ENCODE measurements around the gene ARID3A.

Gene ARID3A

GRCh38 chr19:916645-917322 is 9.1 kb upstream of the ARID3A start:
- in situ Hi-C loops (cut with HindIII; ENCODE audit: low pct_ligation_motif_present, low sequenced_read_pairs): no loop called here
- Histone ChIP-seq H3K27me3 (replicated peaks) (peaks cover 31% of the 10 kb centered on the region), H3K36me3 (replicated peaks) (no peaks in the 10 kb centered on the region), H3K27ac (no peak overlapping the region), H3K4me3 (ENCODE audit: low read depth, low read length) (no peak overlapping the region)
- no peak for TF ChIP-seq CTCF (IDR thresholded peaks at IDR 0.05; ENCODE audit: low read depth, low read length, missing control alignments)
- no peak for DNase-seq

- in situ Hi-C loops (cut with HindIII; ENCODE audit: low pct_ligation_motif_present, low sequenced_read_pairs): no loop called here
- TF ChIP-seq CTCF (IDR thresholded peaks at IDR 0.05; ENCODE audit: low read depth, low read length, missing control alignments): peak; percentile 43
- Histone ChIP-seq H3K27ac (no peak within 1 kb of the TSS), H3K27me3 (replicated peaks) (peaks cover 31% of the 10 kb centered on the region), H3K4me3 (ENCODE audit: low read depth, low read length) (no peak within 1 kb of the TSS), H3K36me3 (replicated peaks) (no peaks in the 10 kb centered on the region)
- no peak for DNase-seq
These were observed 8.3 kb upstream of the ARID3A start, which contains the start of gene KISS1R for GRCh38 chr19:917323-918151. Gene KISS1R, plus strand, starts transcription at chr19:917333. Its CDS starts 170 bp downstream, at chr19:917503.

- no peak overlapping the region for H3K27ac ChIP-seq
- in situ Hi-C loops (cut with HindIII; ENCODE audit: low pct_ligation_motif_present, low sequenced_read_pairs): no loop called here
- no peak overlapping the region for H3K4me3 ChIP-seq (ENCODE audit: low read depth, low read length)
- DNase-seq: no peak
- H3K27me3 ChIP-seq (replicated peaks): peaks cover 31% of the 10 kb centered on the region
- no peak for TF ChIP-seq CTCF (IDR thresholded peaks at IDR 0.05; ENCODE audit: low read depth, low read length, missing control alignments)
- H3K36me3 ChIP-seq (replicated peaks): no peaks in the 10 kb centered on the region
These were observed 7.7 kb upstream of the ARID3A start for GRCh38 chr19:918152-918437.

- Histone ChIP-seq H3K36me3 (replicated peaks) (no peaks in the 10 kb centered on the region), H3K27ac (no peak overlapping the region), H3K4me3 (ENCODE audit: low read depth, low read length) (no peak overlapping the region), H3K27me3 (replicated peaks) (peaks cover 31% of the 10 kb centered on the region)
- in situ Hi-C loops (cut with HindIII; ENCODE audit: low pct_ligation_motif_present, low sequenced_read_pairs): no loop called here
- DNase-seq: no peak
- TF ChIP-seq CTCF (IDR thresholded peaks at IDR 0.05; ENCODE audit: low read depth, low read length, missing control alignments): no peak
These were observed 7.2 kb upstream of the ARID3A start for GRCh38 chr19:918481-919198.

GRCh38 chr19:919199-920050 is 6.4 kb upstream of the ARID3A start:
- no peak for DNase-seq
- TF ChIP-seq CTCF (IDR thresholded peaks at IDR 0.05; ENCODE audit: low read depth, low read length, missing control alignments): no peak
- Histone ChIP-seq H3K27me3 (replicated peaks) (peaks cover 31% of the 10 kb centered on the region), H3K4me3 (ENCODE audit: low read depth, low read length) (no peak overlapping the region), H3K27ac (no peak overlapping the region), H3K36me3 (replicated peaks) (no peaks in the 10 kb centered on the region)
- in situ Hi-C loops (cut with HindIII; ENCODE audit: low pct_ligation_motif_present, low sequenced_read_pairs): no loop called here
